Naive thymus-derived CD8-positive, alpha-beta T cell (primary cell): ENCODE data around the gene DMWD. TPM values are rescaled to one million over a fixed set of nuclear protein-coding genes. Genes with fewer than 3 reads are reported as not detected.

Source experiments
- ATAC-seq, 2 donors: fragments of 150-1000 bp; cut with Tn5 transposase in 1 of 2; sonication (Bioruptor Pico), chemical (Tn5 transposase) in 1 of 2; 1 replicate in 1 of 2; 2 replicates in 1 of 2; pipeline ENCODE4 v1.10.0; 2021; ENCODE audit warnings: mild to moderate bottlenecking in 2 of 2, moderate library complexity in 2 of 2
- POLR2A ChIA-PET: fragments of 350-600 bp; sonication (Branson Sonifier 250); formaldehyde crosslinking; loops from one replicate; lab custom pipeline; 2021; ENCODE audit warnings: antibody characterized with exemption; lab: Charles Lee
- DNase-seq, 10 donors: peaks; one replicate each; pipeline versions ENCODE4 v3.0.0 to v3.0.0-alpha.2; 2020 to 2022
- H3K27ac Mint-ChIP-seq, 10 donors: one replicate each; pipeline ENCODE4 v1.8.0; 2020 to 2022; ENCODE audit warnings: mild to moderate bottlenecking in 10 of 10, mixed read lengths in 10 of 10, moderate library complexity in 4 of 10, inconsistent platforms in 1 of 10
- H3K27me3 Mint-ChIP-seq, 5 donors: one replicate each; pipeline ENCODE4 v1.8.0; 2021 to 2022; ENCODE audit warnings: mixed read lengths in 5 of 5
- H3K36me3 Mint-ChIP-seq, 3 donors: one replicate each; pipeline ENCODE4 v1.8.0; 2020 to 2022; ENCODE audit warnings: mixed read lengths in 3 of 3, mild to moderate bottlenecking in 2 of 3, inconsistent platforms in 1 of 3
- H3K4me1 Mint-ChIP-seq, 4 donors: one replicate each; pipeline ENCODE4 v1.8.0; 2021 to 2022; ENCODE audit warnings: mixed read lengths in 4 of 4
- H3K4me3 Mint-ChIP-seq, 10 donors: one replicate each; pipeline ENCODE4 v1.8.0; 2020 to 2022; ENCODE audit warnings: mild to moderate bottlenecking in 10 of 10, mixed read lengths in 10 of 10, moderate library complexity in 6 of 10, inconsistent platforms in 1 of 10
- H3K9me3 Mint-ChIP-seq, 9 donors: one replicate each; pipeline ENCODE4 v1.8.0; 2020 to 2022; ENCODE audit warnings: mixed read lengths in 9 of 9, mild to moderate bottlenecking in 3 of 9, inconsistent platforms in 1 of 9, moderate library complexity in 1 of 9
- polyA plus RNA-seq, 3 donors: library from polyadenylated mRNA; unstranded; fragments of 300-500 nt; fragmentation: Illumina TruSeq; gene quantifications; one replicate each; pipeline ENCODE4 v1.2.3, GENCODE V29; 2021
- total RNA-seq, 8 experiments: library from RNA in 2 of 8; stranded (reverse) in 2 of 8; gene quantifications; one replicate each; pipeline ENCODE4 v1.2.3 and lab custom pipeline; 2021 to 2026

DMWD gene
- total and polyA plus RNA-seq, 5 experiments from 2014 or later: 8.0 to 54.1 (median 16.5) TPM

DNA sequence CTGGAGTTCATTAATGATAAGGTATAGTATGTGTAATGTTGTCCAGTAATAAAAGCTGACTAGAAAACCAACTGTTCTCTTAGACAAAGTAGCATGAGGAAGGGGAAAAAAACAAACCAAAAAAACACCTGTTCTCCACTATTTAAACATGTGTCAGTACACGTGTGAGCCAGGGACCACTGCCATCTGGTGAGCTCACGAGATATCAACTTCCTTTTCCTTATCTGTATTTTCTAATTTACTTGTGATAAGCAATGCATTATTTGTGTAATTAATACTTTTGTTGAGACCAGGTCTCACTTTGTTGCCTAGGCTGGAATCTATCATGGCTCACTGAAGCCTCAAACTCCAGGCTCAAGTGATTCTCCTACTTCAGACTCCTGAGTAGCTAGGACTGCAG lies 19.3 kb downstream of the DMWD start:
- Mint-ChIP-seq H3K4me1 (peaks cover 7 to 35% (median 11%) of the 10 kb centered on the region in 4 donors), H3K36me3 (peaks cover 0 to 22% (median 7%) of the 10 kb centered on the region in 3 donors), H3K4me3 (peak overlapping the region in 1 of 10 donors; percentile 10), H3K9me3 (no peaks in the 10 kb centered on the region), H3K27ac (no peak overlapping the region), H3K27me3 (peaks cover 0 to 20% (median 7%) of the 10 kb centered on the region in 5 donors)
- ATAC-seq (no peak), DNase-seq (no peak)
- POLR2A ChIA-PET: interaction anchor here (0.5 to 1.6 kb wide), 5 partner anchors 19 to 1050 kb away, joined by 3 to 7 read pairs (median 4); no protein-coding TSS in a partner anchor

DNA sequence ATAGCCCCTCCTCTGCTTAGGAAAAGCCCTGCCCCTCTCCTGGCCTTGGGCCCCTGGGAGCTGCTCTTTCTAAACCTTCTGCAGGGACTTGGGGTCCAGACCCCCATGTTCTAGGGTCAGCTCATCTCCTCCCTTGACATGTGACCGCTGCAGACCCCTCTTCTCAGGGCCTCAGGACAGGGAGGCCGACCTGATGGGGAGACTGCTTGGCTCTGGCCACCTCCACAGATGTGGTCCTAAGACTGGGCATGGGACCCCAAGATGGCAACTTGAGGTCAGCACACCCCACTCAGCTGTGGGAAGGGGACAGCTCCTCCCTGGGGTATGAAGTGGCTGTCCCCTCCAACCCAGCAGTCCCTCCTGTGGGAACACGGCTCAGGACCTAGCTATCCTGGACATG lies 19.7 kb downstream of the DMWD start:
- POLR2A ChIA-PET: interaction anchor here (0.6 to 1.6 kb wide), 2 partner anchors 27 to 1051 kb away, joined by 4 to 7 read pairs; no protein-coding TSS in a partner anchor

DNA sequence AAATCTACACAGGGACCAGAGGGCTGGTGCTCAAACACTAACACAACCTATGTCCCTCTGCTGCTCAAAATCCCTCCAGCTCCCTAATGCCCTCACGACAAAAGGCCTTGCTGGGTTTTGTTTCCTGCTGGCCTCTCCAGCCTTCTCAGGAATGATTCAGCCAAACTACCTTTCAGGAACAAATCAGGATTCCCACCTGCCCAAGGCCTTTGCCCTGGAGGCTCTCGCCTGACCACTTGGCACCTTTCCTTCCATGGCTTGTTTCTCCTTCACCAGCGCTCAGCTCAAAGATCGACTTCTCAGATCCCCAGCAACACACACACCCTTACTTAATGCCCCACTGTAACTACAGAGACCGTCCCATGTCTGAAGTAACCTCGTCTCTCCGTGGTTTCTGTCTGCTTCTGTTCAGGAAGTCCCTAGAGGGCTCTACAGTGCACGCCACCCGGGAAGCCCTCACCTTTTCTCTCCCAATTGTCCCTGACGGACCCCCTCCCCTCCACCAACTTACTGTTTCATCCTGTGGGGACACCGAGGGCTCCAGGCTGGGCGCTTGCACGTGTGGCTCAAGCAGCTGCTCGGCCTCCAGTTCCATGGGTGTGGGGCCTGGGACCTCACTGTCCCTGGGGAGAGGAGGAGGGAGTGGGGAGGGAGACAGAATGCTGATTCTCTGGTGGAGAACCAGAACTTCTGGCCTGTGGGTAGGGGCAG lies 20.4 kb downstream of the DMWD start:
- POLR2A ChIA-PET: interaction anchor here (0.5 to 1.6 kb wide), 3 partner anchors 27 to 531 kb away, joined by 4 to 7 read pairs (median 6); no protein-coding TSS in a partner anchor
- Mint-ChIP-seq H3K27me3 (peaks cover 0 to 16% (median 6%) of the 10 kb centered on the region in 5 donors), H3K9me3 (no peaks in the 10 kb centered on the region), H3K36me3 (peaks cover 0 to 12% (median 6%) of the 10 kb centered on the region in 3 donors), H3K4me3 (peak overlapping the region in 3 of 10 donors; percentile 50 to 61 (median 50)), H3K4me1 (peaks cover 7 to 33% (median 12%) of the 10 kb centered on the region in 4 donors), H3K27ac (peak overlapping the region in 4 of 10 donors; percentile 1 to 69 (median 18))
- ATAC-seq: no peak
- no peak for DNase-seq

More for the DNA sequence above, 19.7 kb downstream of the DMWD start:
- DNase-seq: no peak
- H3K9me3 Mint-ChIP-seq: no peaks in the 10 kb centered on the region
- H3K4me3 Mint-ChIP-seq: no peak overlapping the region
- peak overlapping the region in 1 of 10 donors; percentile 32 for H3K27ac Mint-ChIP-seq
- H3K36me3 Mint-ChIP-seq: peaks cover 0 to 19% (median 7%) of the 10 kb centered on the region in 3 donors
- no peak for ATAC-seq
- H3K27me3 Mint-ChIP-seq: peaks cover 0 to 19% (median 6%) of the 10 kb centered on the region in 5 donors
- H3K4me1 Mint-ChIP-seq: peaks cover 7 to 33% (median 11%) of the 10 kb centered on the region in 4 donors

DNA sequence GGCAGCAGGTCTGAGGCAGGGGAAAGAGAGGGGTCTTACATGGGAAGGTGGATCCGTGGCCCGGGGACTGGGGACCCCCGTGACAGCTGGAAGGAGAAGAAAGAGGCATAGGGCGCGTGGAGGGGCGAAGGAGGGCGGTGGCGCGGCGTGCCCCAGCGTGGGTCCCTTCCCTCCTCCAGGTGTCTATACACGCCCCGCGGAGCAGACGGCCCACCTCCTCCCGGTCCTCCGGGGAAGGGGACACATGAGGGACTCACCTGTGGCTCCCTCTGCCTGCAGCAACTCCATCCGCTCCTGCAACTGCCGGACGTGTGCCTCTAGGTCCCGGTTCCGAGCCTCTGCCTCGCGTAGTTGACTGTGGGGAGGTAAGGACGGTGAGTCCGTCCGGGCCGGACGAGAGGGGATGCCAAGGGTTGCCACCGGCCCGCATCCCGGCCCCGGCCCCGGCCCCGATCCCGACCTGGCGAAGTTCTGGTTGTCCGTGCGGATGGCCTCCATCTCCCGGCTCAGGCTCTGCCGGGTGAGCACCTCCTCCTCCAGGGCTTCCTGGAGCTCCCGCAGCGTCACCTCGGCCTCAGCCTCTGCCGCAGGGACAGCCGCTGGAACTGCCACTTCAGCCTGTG lies 21.2 kb downstream of the DMWD start:
- H3K27ac Mint-ChIP-seq: peak overlapping the region in 4 of 10 donors; percentile 1 to 72 (median 39)
- ATAC-seq: no peak
- POLR2A ChIA-PET: interaction anchor here (1.3 to 4.8 kb wide), 2 partner anchors 21 to 28 kb away, joined by 6 to 60 read pairs; partner anchors contain the start of gene DMWD

DNA sequence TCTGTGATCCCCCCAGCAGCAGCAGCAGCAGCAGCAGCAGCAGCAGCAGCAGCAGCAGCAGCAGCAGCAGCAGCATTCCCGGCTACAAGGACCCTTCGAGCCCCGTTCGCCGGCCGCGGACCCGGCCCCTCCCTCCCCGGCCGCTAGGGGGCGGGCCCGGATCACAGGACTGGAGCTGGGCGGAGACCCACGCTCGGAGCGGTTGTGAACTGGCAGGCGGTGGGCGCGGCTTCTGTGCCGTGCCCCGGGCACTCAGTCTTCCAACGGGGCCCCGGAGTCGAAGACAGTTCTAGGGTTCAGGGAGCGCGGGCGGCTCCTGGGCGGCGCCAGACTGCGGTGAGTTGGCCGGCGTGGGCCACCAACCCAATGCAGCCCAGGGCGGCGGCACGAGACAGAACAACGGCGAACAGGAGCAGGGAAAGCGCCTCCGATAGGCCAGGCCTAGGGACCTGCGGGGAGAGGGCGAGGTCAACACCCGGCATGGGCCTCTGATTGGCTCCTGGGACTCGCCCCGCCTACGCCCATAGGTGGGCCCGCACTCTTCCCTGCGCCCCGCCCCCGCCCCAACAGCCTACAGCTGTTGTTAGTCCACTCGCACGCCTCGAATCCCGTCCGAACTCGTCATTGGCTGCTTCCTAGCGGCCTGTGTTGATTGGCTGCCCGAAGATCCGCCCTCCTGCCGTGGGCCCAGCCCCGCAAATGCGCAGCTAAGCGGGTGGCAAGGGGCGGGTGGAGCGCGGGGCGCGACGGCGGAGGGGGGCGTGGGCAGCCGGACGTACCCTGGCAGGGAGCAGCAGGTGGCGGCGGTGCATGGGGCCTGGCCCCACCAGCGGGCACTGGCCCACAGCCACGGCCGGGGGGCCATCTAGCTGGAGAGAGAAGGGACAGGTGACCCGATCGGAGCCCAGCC lies 22.2 kb downstream of the DMWD start:
- Mint-ChIP-seq H3K27ac (peak overlapping the region in 9 of 10 donors; percentile 32 to 96 (median 90)), H3K4me3 (peak overlapping the region; percentile 83 to 91 (median 87)), H3K4me1 (peaks cover 7 to 33% (median 13%) of the 10 kb centered on the region in 4 donors), H3K36me3 (peaks cover 0 to 2% (median 0%) of the 10 kb centered on the region in 3 donors), H3K27me3 (peaks cover 0 to 17% (median 3%) of the 10 kb centered on the region in 5 donors), H3K9me3 (no peaks in the 10 kb centered on the region)
- DNase-seq (peak; percentile 85 to 96 (median 91)), ATAC-seq (peak; percentile 76 to 82)
- POLR2A ChIA-PET: interaction anchor here (0.5 to 4.8 kb wide), 14 partner anchors 9 to 1022 kb away, joined by 3 to 77 read pairs (median 9); partner anchors contain the start of genes DMPK, DMWD, FBXO46 and QPCTL

More for the DNA sequence above, 21.2 kb downstream of the DMWD start:
- Mint-ChIP-seq H3K4me1 (peaks cover 7 to 33% (median 13%) of the 10 kb centered on the region in 4 donors), H3K27me3 (peaks cover 0 to 13% (median 0%) of the 10 kb centered on the region in 5 donors), H3K36me3 (peaks cover 0 to 4% (median 0%) of the 10 kb centered on the region in 3 donors), H3K9me3 (no peaks in the 10 kb centered on the region), H3K4me3 (peak overlapping the region in 8 of 10 donors; percentile 42 to 86 (median 56))
- DNase-seq: no peak

DNA sequence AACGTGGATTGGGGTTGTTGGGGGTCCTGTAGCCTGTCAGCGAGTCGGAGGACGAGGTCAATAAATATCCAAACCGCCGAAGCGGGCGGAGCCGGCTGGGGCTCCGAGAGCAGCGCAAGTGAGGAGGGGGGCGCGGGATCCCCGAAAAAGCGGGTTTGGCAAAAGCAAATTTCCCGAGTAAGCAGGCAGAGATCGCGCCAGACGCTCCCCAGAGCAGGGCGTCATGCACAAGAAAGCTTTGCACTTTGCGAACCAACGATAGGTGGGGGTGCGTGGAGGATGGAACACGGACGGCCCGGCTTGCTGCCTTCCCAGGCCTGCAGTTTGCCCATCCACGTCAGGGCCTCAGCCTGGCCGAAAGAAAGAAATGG lies 22.8 kb downstream of the DMWD start:
- no peaks in the 10 kb centered on the region for H3K9me3 Mint-ChIP-seq
- peak overlapping the region in 9 of 10 donors; percentile 32 to 96 (median 90) for H3K27ac Mint-ChIP-seq
- H3K27me3 Mint-ChIP-seq: peaks cover 0 to 17% (median 4%) of the 10 kb centered on the region in 5 donors
- DNase-seq: peak in 6 of 10 donors; percentile 42 to 84 (median 74)
- peak overlapping the region; percentile 83 to 91 (median 87) for H3K4me3 Mint-ChIP-seq
- POLR2A ChIA-PET: interaction anchor here (0.6 to 4.8 kb wide), 19 partner anchors 9 to 937 kb away, joined by 3 to 77 read pairs (median 7); partner anchors contain the start of genes DMWD, FBXO46, IRF2BP1 and QPCTL
- no peaks in the 10 kb centered on the region for H3K36me3 Mint-ChIP-seq
- peak; percentile 58 to 63 for ATAC-seq
- H3K4me1 Mint-ChIP-seq: peaks cover 7 to 33% (median 13%) of the 10 kb centered on the region in 4 donors

DNA sequence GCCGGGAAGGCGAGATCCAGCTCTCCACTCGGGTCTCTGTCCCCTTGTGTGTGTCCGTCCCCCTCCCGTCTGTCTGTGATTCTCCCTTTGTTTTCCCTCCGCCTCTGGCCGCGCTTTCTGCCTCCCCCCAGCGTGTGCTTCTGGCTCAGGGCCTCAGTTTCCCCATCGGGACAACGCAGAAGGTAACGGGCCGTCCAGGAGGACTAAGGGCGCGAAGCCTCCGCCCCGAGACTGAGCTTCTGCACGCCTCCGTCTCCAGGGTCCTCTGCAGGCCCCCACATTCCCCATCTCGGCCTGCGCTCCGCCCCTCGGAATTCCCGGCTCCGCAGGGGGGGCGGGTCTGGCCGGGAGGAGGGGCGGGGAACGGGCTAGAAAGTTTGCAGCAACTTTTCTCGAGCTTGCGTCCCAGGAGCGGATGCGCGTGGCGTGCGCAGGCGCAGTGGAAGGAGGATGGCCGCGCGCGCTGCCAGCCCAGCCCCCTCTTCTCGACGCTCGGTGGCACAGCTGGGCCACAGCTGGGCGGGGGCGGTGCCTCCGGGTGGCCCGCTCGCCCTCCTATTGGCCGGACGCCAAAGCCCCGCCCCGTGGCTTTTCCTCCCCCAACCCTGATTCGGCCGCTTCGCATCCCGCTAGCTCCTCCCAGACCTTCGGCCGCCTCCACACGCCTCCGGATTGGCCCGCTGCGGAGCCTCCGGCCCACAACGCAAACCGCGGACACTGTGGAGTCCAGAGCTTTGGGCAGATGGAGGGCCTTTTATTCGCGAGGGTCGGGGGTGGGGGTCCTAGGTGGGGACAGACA lies 23.5 kb downstream of the DMWD start, which contains the start of gene SIX5:
Gene SIX5 (minus strand): TSS at position 269 of the 799 bp plus-strand sequence. CDS start 408 bp downstream, outside the sequence.
- Mint-ChIP-seq H3K4me1 (peaks cover 7 to 33% (median 13%) of the 10 kb centered on the region in 4 donors), H3K36me3 (no peaks in the 10 kb centered on the region), H3K9me3 (no peaks in the 10 kb centered on the region), H3K27me3 (peaks cover 0 to 22% (median 9%) of the 10 kb centered on the region in 5 donors), H3K4me3 (peak within 1 kb of the TSS; percentile 83 to 91 (median 87)), H3K27ac (peak within 1 kb of the TSS in 9 of 10 donors; percentile 32 to 96 (median 90))
- DNase-seq (peak; percentile 83 to 94 (median 89)), ATAC-seq (peak; percentile 56)
- POLR2A ChIA-PET: interaction anchor here (0.6 to 4.8 kb wide), 28 partner anchors 10 to 938 kb away, joined by 3 to 77 read pairs (median 5); partner anchors contain the start of genes CCDC61, DMPK, DMWD and FBXO46

DNA sequence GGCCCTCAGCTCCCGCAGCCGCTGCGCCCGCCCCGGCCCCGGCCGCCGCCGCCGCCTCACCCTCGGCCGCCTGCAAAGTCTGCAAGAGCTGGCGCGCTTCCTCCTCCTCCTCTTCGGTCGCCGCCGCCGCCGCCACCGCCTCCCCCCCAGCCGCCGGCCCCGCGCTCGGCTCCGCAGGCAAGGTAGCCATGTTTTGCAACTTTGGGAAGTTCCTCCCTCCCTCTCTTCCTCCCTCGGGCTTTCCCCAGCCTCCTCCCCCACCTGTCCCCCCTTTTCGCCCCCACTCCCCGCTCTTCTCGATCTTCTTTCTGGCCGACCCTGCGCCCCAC lies 24.0 kb downstream of the DMWD start:
- peak in 1 of 2 donors; percentile 3 for ATAC-seq
- Mint-ChIP-seq H3K36me3 (no peaks in the 10 kb centered on the region), H3K27ac (peak overlapping the region in 6 of 10 donors; percentile 15 to 90 (median 54))

DNA sequence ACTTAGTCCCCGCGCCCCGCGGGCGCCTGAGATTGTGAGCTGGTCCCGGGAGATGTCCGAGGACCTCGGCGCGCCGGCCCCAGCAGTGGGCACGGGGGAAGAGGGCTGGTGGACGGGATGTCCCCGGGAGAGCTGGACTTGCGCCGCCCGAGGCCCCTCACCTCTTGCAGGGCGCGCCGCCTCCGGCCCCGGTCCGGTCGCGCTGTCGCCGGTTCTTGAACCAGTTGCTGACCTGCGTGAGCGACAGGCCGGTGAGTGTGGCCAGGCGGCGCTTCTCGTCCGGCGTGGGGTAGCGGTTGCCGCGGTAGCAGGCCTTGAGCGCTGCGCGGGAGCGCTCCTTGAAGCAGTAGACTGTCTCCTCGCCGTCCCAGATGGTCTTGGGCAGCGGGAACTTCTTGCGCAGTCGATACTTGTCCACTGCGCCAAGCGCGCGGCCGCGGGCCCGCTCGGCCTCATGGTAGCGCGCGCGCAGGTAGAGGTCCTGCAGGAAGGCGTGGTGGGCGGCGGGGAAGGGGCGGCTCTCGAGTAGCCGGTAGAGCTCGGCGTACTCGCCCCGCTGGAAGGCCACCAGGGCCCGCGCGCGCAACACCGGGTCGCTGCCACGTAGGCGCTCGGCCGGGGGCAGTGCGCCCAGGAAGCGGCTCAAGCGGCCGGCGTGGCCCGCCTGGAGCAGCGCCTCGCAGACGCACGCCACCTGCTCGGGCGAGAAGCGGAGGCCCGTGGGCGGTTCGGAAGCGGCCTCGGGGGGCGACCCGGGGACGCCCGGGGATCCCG lies 24.6 kb downstream of the DMWD start:
- Mint-ChIP-seq H3K36me3 (no peaks in the 10 kb centered on the region), H3K4me3 (peak overlapping the region; percentile 48 to 86 (median 70)), H3K9me3 (no peaks in the 10 kb centered on the region), H3K27ac (no peak overlapping the region), H3K4me1 (peaks cover 7 to 33% (median 11%) of the 10 kb centered on the region in 4 donors), H3K27me3 (peaks cover 0 to 22% (median 9%) of the 10 kb centered on the region in 5 donors)
- DNase-seq (peak in 1 of 10 donors; percentile 25), ATAC-seq (no peak)
- POLR2A ChIA-PET: interaction anchor here (0.6 to 4.8 kb wide), 8 partner anchors 9 to 227 kb away, joined by 3 to 77 read pairs (median 8); partner anchors contain the start of genes CCDC61, DMPK, DMWD and MYPOP

More for the DNA sequence above, 24.0 kb downstream of the DMWD start:
- Mint-ChIP-seq H3K9me3 (no peaks in the 10 kb centered on the region), H3K4me3 (peak overlapping the region; percentile 80 to 91 (median 86)), H3K4me1 (peaks cover 7 to 33% (median 13%) of the 10 kb centered on the region in 4 donors), H3K27me3 (peaks cover 0 to 22% (median 9%) of the 10 kb centered on the region in 5 donors)
- peak in 7 of 10 donors; percentile 19 to 66 (median 35) for DNase-seq
- POLR2A ChIA-PET: interaction anchor here (0.6 to 4.8 kb wide), 19 partner anchors 10 to 329 kb away, joined by 3 to 77 read pairs (median 8); partner anchors contain the start of genes CCDC61, DMPK, DMWD and FBXO46
